Liver (tissue), 9 donors: ENCODE measurements around the gene DEK. TPM values are rescaled to one million over a fixed set of nuclear protein-coding genes. Genes with fewer than 3 reads are reported as not detected.

ENCODE experiments used
- DNase-seq: peaks from one replicate; pipeline ENCODE4 v3.0.0-alpha.2; 2017; ENCODE audit warnings: low spot score
- H3K27ac ChIP-seq, 2 donors: one replicate each; pipeline ENCODE4 v1.7.0; 2013; ENCODE audit warnings: inconsistent platforms in 2 of 2, low read length in 2 of 2, control low read depth in 1 of 2, low read depth in 1 of 2, mild to moderate bottlenecking in 1 of 2
- H3K27me3 ChIP-seq, 4 donors: one replicate each; pipeline versions ENCODE4 v1.6.1 to v1.7.0; 2013; ENCODE audit warnings: low read length in 3 of 4, inconsistent platforms in 1 of 4, mild to moderate bottlenecking in 1 of 4, moderate library complexity in 1 of 4; ENCODE audit not compliant: control insufficient read depth in 4 of 4, insufficient read depth in 4 of 4
- H3K36me3 ChIP-seq, 4 donors: one replicate each; pipeline versions ENCODE4 v1.6.1 to v1.7.0; 2013; ENCODE audit warnings: low read length in 3 of 4, mild to moderate bottlenecking in 3 of 4, low read depth in 1 of 4, moderate library complexity in 1 of 4; ENCODE audit not compliant: control insufficient read depth in 4 of 4, insufficient read depth in 3 of 4
- H3K4me1 ChIP-seq, 4 donors: one replicate each; pipeline versions ENCODE4 v1.6.1 to v1.7.0; 2013; ENCODE audit warnings: low read length in 3 of 4, mild to moderate bottlenecking in 3 of 4, moderate library complexity in 1 of 4; ENCODE audit not compliant: control insufficient read depth in 4 of 4, insufficient read depth in 4 of 4
- H3K4me3 ChIP-seq, 3 donors: one replicate each; pipeline versions ENCODE4 v1.6.1 to v1.7.0; 2013; ENCODE audit warnings: low read length in 3 of 3, control low read depth in 1 of 3, low read depth in 1 of 3, mild to moderate bottlenecking in 1 of 3
- H3K9ac ChIP-seq, 2 donors: one replicate each; pipeline ENCODE4 v1.7.0; 2013; ENCODE audit warnings: low read length in 2 of 2, mild to moderate bottlenecking in 2 of 2, moderate library complexity in 2 of 2, control low read depth in 1 of 2, low read depth in 1 of 2
- H3K9me3 ChIP-seq, 4 donors: one replicate each; pipeline versions ENCODE4 v1.6.1 to v1.7.0; 2013; ENCODE audit warnings: low read length in 3 of 4; ENCODE audit not compliant: control insufficient read depth in 4 of 4
- EGR1 ChIP-seq, 2 donors: IDR thresholded peaks; 2 replicates each; pipeline ENCODE4 v1.6.1; 2016 to 2018; ENCODE audit warnings: antibody characterized with exemption in 2 of 2, low read depth in 2 of 2
- FOXA1 ChIP-seq: IDR thresholded peaks from 2 replicates; pipeline ENCODE4 v1.6.1; 2016; ENCODE audit warnings: antibody characterized with exemption
- FOXA2 ChIP-seq: IDR thresholded peaks from 2 replicates; pipeline ENCODE4 v1.6.1; 2016; ENCODE audit warnings: antibody characterized with exemption
- GABPA ChIP-seq, 2 donors: IDR thresholded peaks in 1 of 2; conservative IDR thresholded peaks in 1 of 2; 2 replicates each; pipeline ENCODE4 v1.6.1; 2016; ENCODE audit warnings: antibody characterized with exemption in 2 of 2, mild to moderate bottlenecking in 1 of 2, moderate library complexity in 1 of 2
- HNF4A ChIP-seq, 2 donors: conservative IDR thresholded peaks; 2 replicates each; pipeline ENCODE4 v1.6.1; 2016; ENCODE audit warnings: antibody characterized with exemption in 2 of 2, mild to moderate bottlenecking in 2 of 2
- HNF4G ChIP-seq: IDR thresholded peaks from 2 replicates; pipeline ENCODE4 v1.6.1; 2016; ENCODE audit warnings: antibody characterized with exemption
- JUND ChIP-seq, 2 donors: IDR thresholded peaks; 2 replicates each; pipeline ENCODE4 v1.6.1; 2016; ENCODE audit warnings: antibody characterized with exemption in 2 of 2
- NR2F2 ChIP-seq: IDR thresholded peaks from 2 replicates; pipeline ENCODE4 v1.6.1; 2016; ENCODE audit warnings: antibody characterized with exemption
- RAD21 ChIP-seq, 2 donors: IDR thresholded peaks; 2 replicates each; pipeline ENCODE4 v1.6.1; 2016; ENCODE audit warnings: antibody characterized with exemption in 2 of 2, mild to moderate bottlenecking in 2 of 2
- RXRA ChIP-seq, 2 donors: IDR thresholded peaks; 2 replicates each; pipeline ENCODE4 v1.6.1; 2017 to 2018; ENCODE audit warnings: antibody characterized with exemption in 2 of 2, mild to moderate bottlenecking in 1 of 2
- SP1 ChIP-seq: IDR thresholded peaks from 2 replicates; pipeline ENCODE4 v1.6.1; 2018; ENCODE audit warnings: antibody characterized with exemption, mild to moderate bottlenecking
- TAF1 ChIP-seq: conservative IDR thresholded peaks from 2 replicates; pipeline ENCODE4 v1.6.1; 2016; ENCODE audit warnings: antibody characterized with exemption, mild to moderate bottlenecking
- YY1 ChIP-seq: IDR thresholded peaks from 2 replicates; pipeline ENCODE4 v1.6.1; 2016; ENCODE audit warnings: antibody characterized with exemption, mild to moderate bottlenecking
- WGBS: extraction: QIAGEN DNeasy Blood & Tissue Kit; methylation state at CpG from one replicate; pipeline ENCODE4 v1.1.7; 2013; 5-methylcytosine and 5-hydroxymethylcytosine counted together
- polyA plus RNA-seq, 2 donors: library from polyadenylated mRNA; stranded (reverse) in 1 of 2; unstranded in 1 of 2; fragments of 200-250 nt in 1 of 2; fragments of >200 nt in 1 of 2; fragmentation: Nextera tagmentation in 1 of 2; extraction: Ambion mirVana in 1 of 2; gene quantifications; one replicate each; pipeline versions ENCODE4 v1.2.1 to v1.2.3, GENCODE V29; 2013 to 2015
- total RNA-seq, 2 donors: library from RNA; depleted of rRNA; stranded (reverse); fragments of >200 nt; gene quantifications; one replicate each; pipeline ENCODE4 v1.2.3, GENCODE V29; 2014
- TF ChIP-seq, protein P1 (sequence below): IDR thresholded peaks from 2 replicates; pipeline ENCODE4 v1.6.1; 2016; ENCODE audit warnings: antibody characterized with exemption, mild to moderate bottlenecking
- TF ChIP-seq, protein P2 (sequence below): fragments of 150-350 bp; IDR thresholded peaks from 2 replicates; pipeline ENCODE4 v1.5.1; 2017; ENCODE audit warnings: improper control_type of control experiment, low read depth, low read length; ENCODE audit not compliant: missing input control
- TF ChIP-seq, protein P3 (sequence below): IDR thresholded peaks from 2 replicates; pipeline ENCODE4 v1.6.1; 2016; ENCODE audit warnings: antibody characterized with exemption
- TF ChIP-seq, protein P4 (sequence below): IDR thresholded peaks from 2 replicates; pipeline ENCODE4 v1.6.1; 2016; ENCODE audit warnings: antibody characterized with exemption
- donor health status: healthy.
- donor health status: healthy.
- donor health status: healthy.
- donor health status: healthy.
- donor health status: healthy.

Gene DEK
- total and polyA plus RNA-seq, 4 donors, result 19.7 to 92.6 (median 26.8) TPM

DNA sequence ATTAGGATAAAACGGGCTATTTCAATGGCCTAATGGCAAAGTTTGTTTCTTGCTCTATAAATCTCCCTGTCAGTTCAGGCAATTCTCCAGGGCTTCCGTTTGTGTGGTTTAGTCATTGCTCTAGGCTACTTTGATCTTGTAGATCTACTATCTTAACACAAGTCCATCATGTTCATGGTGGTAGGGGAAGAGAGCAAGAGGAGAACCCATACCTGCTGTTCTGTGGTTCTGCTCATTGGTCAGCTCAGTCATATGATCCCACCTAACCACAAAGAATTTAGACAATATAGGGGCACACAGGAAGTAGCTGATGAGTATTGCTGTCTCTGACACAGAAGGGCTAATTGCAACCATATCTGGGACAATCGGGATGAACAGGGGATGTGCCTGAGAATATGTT is 4.9 kb upstream of the DEK start:
- WGBS, result 63% methylated on average over 3 of the region's 3 CpGs
- no peaks in the 10 kb centered on the region for H3K27me3 ChIP-seq
- H3K4me3 ChIP-seq, result no peak overlapping the region
- no peak overlapping the region for H3K27ac ChIP-seq
- no peak for TF ChIP-seq YY1
- no peak for TF ChIP-seq NR2F2
- TF ChIP-seq HNF4G, result no peak
- TF ChIP-seq RXRA (IDR thresholded peaks at IDR 0.05), result no peak
- TF ChIP-seq, protein P1, sequence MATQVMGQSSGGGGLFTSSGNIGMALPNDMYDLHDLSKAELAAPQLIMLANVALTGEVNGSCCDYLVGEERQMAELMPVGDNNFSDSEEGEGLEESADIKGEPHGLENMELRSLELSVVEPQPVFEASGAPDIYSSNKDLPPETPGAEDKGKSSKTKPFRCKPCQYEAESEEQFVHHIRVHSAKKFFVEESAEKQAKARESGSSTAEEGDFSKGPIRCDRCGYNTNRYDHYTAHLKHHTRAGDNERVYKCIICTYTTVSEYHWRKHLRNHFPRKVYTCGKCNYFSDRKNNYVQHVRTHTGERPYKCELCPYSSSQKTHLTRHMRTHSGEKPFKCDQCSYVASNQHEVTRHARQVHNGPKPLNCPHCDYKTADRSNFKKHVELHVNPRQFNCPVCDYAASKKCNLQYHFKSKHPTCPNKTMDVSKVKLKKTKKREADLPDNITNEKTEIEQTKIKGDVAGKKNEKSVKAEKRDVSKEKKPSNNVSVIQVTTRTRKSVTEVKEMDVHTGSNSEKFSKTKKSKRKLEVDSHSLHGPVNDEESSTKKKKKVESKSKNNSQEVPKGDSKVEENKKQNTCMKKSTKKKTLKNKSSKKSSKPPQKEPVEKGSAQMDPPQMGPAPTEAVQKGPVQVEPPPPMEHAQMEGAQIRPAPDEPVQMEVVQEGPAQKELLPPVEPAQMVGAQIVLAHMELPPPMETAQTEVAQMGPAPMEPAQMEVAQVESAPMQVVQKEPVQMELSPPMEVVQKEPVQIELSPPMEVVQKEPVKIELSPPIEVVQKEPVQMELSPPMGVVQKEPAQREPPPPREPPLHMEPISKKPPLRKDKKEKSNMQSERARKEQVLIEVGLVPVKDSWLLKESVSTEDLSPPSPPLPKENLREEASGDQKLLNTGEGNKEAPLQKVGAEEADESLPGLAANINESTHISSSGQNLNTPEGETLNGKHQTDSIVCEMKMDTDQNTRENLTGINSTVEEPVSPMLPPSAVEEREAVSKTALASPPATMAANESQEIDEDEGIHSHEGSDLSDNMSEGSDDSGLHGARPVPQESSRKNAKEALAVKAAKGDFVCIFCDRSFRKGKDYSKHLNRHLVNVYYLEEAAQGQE, result no peak
- no peak for TF ChIP-seq GABPA (IDR thresholded peaks at IDR 0.05 in 1 of 2, conservative IDR thresholded peaks at IDR 0.05 in 1 of 2)
- TF ChIP-seq SP1, result no peak
- TF ChIP-seq RAD21 (IDR thresholded peaks at IDR 0.05), result no peak
- TF ChIP-seq FOXA1, result no peak
- no peak for TF ChIP-seq EGR1 (IDR thresholded peaks at IDR 0.05; ENCODE audit: low read depth in 2 of 2)
- TF ChIP-seq, protein P2, sequence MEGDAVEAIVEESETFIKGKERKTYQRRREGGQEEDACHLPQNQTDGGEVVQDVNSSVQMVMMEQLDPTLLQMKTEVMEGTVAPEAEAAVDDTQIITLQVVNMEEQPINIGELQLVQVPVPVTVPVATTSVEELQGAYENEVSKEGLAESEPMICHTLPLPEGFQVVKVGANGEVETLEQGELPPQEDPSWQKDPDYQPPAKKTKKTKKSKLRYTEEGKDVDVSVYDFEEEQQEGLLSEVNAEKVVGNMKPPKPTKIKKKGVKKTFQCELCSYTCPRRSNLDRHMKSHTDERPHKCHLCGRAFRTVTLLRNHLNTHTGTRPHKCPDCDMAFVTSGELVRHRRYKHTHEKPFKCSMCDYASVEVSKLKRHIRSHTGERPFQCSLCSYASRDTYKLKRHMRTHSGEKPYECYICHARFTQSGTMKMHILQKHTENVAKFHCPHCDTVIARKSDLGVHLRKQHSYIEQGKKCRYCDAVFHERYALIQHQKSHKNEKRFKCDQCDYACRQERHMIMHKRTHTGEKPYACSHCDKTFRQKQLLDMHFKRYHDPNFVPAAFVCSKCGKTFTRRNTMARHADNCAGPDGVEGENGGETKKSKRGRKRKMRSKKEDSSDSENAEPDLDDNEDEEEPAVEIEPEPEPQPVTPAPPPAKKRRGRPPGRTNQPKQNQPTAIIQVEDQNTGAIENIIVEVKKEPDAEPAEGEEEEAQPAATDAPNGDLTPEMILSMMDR, result no peak
- no peak for TF ChIP-seq HNF4A (conservative IDR thresholded peaks at IDR 0.05)
- TF ChIP-seq, protein P3, sequence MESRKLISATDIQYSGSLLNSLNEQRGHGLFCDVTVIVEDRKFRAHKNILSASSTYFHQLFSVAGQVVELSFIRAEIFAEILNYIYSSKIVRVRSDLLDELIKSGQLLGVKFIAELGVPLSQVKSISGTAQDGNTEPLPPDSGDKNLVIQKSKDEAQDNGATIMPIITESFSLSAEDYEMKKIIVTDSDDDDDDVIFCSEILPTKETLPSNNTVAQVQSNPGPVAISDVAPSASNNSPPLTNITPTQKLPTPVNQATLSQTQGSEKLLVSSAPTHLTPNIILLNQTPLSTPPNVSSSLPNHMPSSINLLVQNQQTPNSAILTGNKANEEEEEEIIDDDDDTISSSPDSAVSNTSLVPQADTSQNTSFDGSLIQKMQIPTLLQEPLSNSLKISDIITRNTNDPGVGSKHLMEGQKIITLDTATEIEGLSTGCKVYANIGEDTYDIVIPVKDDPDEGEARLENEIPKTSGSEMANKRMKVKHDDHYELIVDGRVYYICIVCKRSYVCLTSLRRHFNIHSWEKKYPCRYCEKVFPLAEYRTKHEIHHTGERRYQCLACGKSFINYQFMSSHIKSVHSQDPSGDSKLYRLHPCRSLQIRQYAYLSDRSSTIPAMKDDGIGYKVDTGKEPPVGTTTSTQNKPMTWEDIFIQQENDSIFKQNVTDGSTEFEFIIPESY, result no peak
- no peak for TF ChIP-seq TAF1
- no peak for TF ChIP-seq JUND (IDR thresholded peaks at IDR 0.05)
- TF ChIP-seq, protein P4, sequence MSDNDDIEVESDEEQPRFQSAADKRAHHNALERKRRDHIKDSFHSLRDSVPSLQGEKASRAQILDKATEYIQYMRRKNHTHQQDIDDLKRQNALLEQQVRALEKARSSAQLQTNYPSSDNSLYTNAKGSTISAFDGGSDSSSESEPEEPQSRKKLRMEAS, result no peak
- no peak overlapping the region for H3K9ac ChIP-seq
- H3K36me3 ChIP-seq, result no peaks in the 10 kb centered on the region
- peaks cover 0 to 7% (median 3%) of the 10 kb centered on the region in 4 donors for H3K4me1 ChIP-seq
- DNase-seq, result no peak
- H3K9me3 ChIP-seq, result no peaks in the 10 kb centered on the region

DNA sequence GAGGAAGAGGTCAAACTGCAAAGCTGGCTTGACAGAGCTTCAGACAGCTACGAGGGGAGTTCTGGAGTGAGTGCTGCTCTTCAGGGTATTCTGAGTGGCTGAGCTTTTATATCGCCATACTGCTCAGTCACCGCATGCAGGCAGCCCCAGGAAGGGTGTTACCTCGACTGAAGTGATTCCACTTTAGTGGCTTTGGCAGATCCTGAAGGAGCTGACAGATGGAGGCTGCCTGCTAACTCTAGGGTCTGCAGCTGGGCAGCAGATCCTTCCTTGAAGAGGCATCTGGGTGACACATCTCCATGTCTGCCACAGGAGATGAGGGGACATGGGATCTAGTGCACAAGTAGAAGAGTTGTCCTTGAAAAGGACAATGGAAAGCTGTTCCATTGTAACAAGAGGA is 3.7 kb upstream of the DEK start:
- H3K9me3 ChIP-seq, result no peaks in the 10 kb centered on the region
- H3K36me3 ChIP-seq, result no peaks in the 10 kb centered on the region
- no peak for DNase-seq
- TF ChIP-seq NR2F2 (no peak), FOXA2 (no peak), EGR1 (IDR thresholded peaks at IDR 0.05; ENCODE audit: low read depth in 2 of 2) (no peak), YY1 (no peak), SP1 (no peak), GABPA (IDR thresholded peaks at IDR 0.05 in 1 of 2, conservative IDR thresholded peaks at IDR 0.05 in 1 of 2) (no peak), RAD21 (IDR thresholded peaks at IDR 0.05) (no peak), TAF1 (no peak), JUND (IDR thresholded peaks at IDR 0.05) (no peak), HNF4G (no peak)
- TF ChIP-seq, protein P1, result no peak
- TF ChIP-seq, protein P4, result no peak
- TF ChIP-seq, protein P3, result no peak
- WGBS, result 86% methylated on average over 4 of the region's 4 CpGs
- no peak overlapping the region for H3K4me3 ChIP-seq
- H3K27me3 ChIP-seq, result no peaks in the 10 kb centered on the region
- H3K27ac ChIP-seq, result no peak overlapping the region
- peaks cover 0 to 14% (median 5%) of the 10 kb centered on the region in 4 donors for H3K4me1 ChIP-seq
- no peak overlapping the region for H3K9ac ChIP-seq
